GM23338 (cell line): Measurements from ENCODE around the gene ZDHHC3. TPM values are rescaled to one million over a fixed set of nuclear protein-coding genes. Genes with fewer than 3 reads are reported as not detected.

ENCODE experiments used
- ATAC-seq: fragments of 200-7000 bp; cut with Tn5 transposase; 3 replicates; pipeline ENCODE4 v1.9.1; 2020
- DNase-seq: peaks from one replicate; pipeline ENCODE4 v3.0.0-alpha.2; 2015; ENCODE audit warnings: low spot score
- H2AFZ ChIP-seq: fragments of 200-600 bp; sonication (generic); 2 replicates; pipeline ENCODE4 v1.8.0; 2016; ENCODE audit warnings: antibody characterized with exemption, mild to moderate bottlenecking, moderate library complexity
- H3F3A ChIP-seq: fragments of 200-600 bp; sonication (generic); replicated peaks from 2 replicates; pipeline ENCODE4 v1.8.0; 2017; ENCODE audit warnings: antibody characterized with exemption, mixed run types, low read depth
- H3K27ac ChIP-seq: fragments of 200-600 bp; sonication (generic); 2 replicates; pipeline ENCODE4 v1.6.1; 2016; ENCODE audit warnings: low read depth
- H3K27me3 ChIP-seq: fragments of 200-600 bp; sonication (generic); 2 replicates; pipeline ENCODE4 v1.8.0; 2016; ENCODE audit warnings: mild to moderate bottlenecking, mixed run types, moderate library complexity; ENCODE audit not compliant: insufficient read depth
- H3K36me3 ChIP-seq: fragments of 200-600 bp; sonication (generic); 2 replicates; pipeline ENCODE4 v1.8.0; 2016; ENCODE audit warnings: mild to moderate bottlenecking; ENCODE audit not compliant: insufficient read depth
- H3K4me1 ChIP-seq: fragments of 200-600 bp; sonication (generic); 2 replicates; pipeline ENCODE4 v1.8.0; 2016; ENCODE audit warnings: mild to moderate bottlenecking, moderate library complexity; ENCODE audit not compliant: insufficient read depth
- H3K4me2 ChIP-seq: fragments of 200-600 bp; sonication (generic); 2 replicates; pipeline ENCODE4 v1.7.1; 2017; ENCODE audit warnings: mixed run types
- H3K4me3 ChIP-seq: fragments of 200-600 bp; sonication (generic); 2 replicates; pipeline ENCODE4 v1.6.1; 2016; ENCODE audit warnings: mixed run types
- H3K79me2 ChIP-seq: fragments of 200-600 bp; sonication (generic); replicated peaks from 2 replicates; pipeline ENCODE4 v1.8.0; 2017; ENCODE audit warnings: mild to moderate bottlenecking; ENCODE audit not compliant: insufficient read depth
- H3K9me2 ChIP-seq: fragments of 200-600 bp; sonication (generic); 2 replicates; pipeline ENCODE4 v1.8.0; 2017; ENCODE audit not compliant: insufficient read depth
- H4K20me1 ChIP-seq: fragments of 200-600 bp; sonication (generic); replicated peaks from 2 replicates; pipeline ENCODE4 v1.8.0; 2017; ENCODE audit warnings: mild to moderate bottlenecking; ENCODE audit not compliant: insufficient read depth
- H3K27ac Mint-ChIP-seq: 2 replicates; pipeline ENCODE4 v1.8.0; 2020; ENCODE audit warnings: inconsistent platforms, mild to moderate bottlenecking, moderate library complexity, mixed read lengths
- H3K27me3 Mint-ChIP-seq: 3 replicates; pipeline ENCODE4 v1.8.0; 2022; ENCODE audit warnings: low read depth, mild to moderate bottlenecking, moderate library complexity, mixed read lengths, inconsistent platforms; ENCODE audit not compliant: insufficient read depth, poor library complexity
- H3K36me3 Mint-ChIP-seq: 3 replicates; pipeline ENCODE4 v1.8.0; 2021; ENCODE audit warnings: low read depth, mild to moderate bottlenecking, inconsistent platforms, moderate library complexity, mixed read lengths
- H3K4me1 Mint-ChIP-seq: 3 replicates; pipeline ENCODE4 v1.8.0; 2020; ENCODE audit warnings: mild to moderate bottlenecking, inconsistent platforms, mixed read lengths
- H3K4me3 Mint-ChIP-seq: 3 replicates; pipeline ENCODE4 v1.8.0; 2021; ENCODE audit warnings: moderate library complexity, mild to moderate bottlenecking, inconsistent platforms, mixed read lengths
- H3K9me3 Mint-ChIP-seq: 3 replicates; pipeline ENCODE4 v1.8.0; 2020; ENCODE audit warnings: moderate library complexity, mild to moderate bottlenecking, inconsistent platforms, mixed read lengths
- CREB1 ChIP-seq: fragments of 250-450 bp; sonication (Bioruptor Pico); IDR thresholded peaks from 2 replicates; pipeline ENCODE4 v1.5.0; 2020; ENCODE audit warnings: low read depth, mild to moderate bottlenecking, moderate library complexity
- EZH2 ChIP-seq: fragments of 200-600 bp; sonication (generic); IDR thresholded peaks from one replicate; pipeline ENCODE4 v1.8.0; 2017; ENCODE audit warnings: antibody characterized with exemption, mild to moderate bottlenecking, low read depth; ENCODE audit not compliant: unreplicated experiment
- EZH2phosphoT487 ChIP-seq: fragments of 200-600 bp; sonication (generic); IDR thresholded peaks from one replicate; pipeline ENCODE4 v1.8.1; 2018; ENCODE audit warnings: antibody characterized with exemption; ENCODE audit not compliant: unreplicated experiment
- JUNB ChIP-seq: IDR thresholded peaks from one replicate; pipeline ENCODE4 v1.6.1; 2016; ENCODE audit warnings: antibody characterized with exemption; ENCODE audit not compliant: unreplicated experiment
- NANOG ChIP-seq: IDR thresholded peaks from 2 replicates; pipeline ENCODE4 v1.6.1; 2016; ENCODE audit warnings: antibody characterized with exemption, borderline replicate concordance
- REST ChIP-seq: IDR thresholded peaks from one replicate; pipeline ENCODE4 v1.6.1; 2018; ENCODE audit warnings: antibody characterized with exemption; ENCODE audit not compliant: unreplicated experiment
- STAT1 ChIP-seq: IDR thresholded peaks from one replicate; pipeline ENCODE4 v1.6.1; 2016; ENCODE audit warnings: antibody characterized with exemption; ENCODE audit not compliant: unreplicated experiment
- ZNF114 ChIP-seq: fragments of 250-450 bp; sonication (Bioruptor Pico); IDR thresholded peaks from 2 replicates; pipeline ENCODE4 v1.5.0; 2020; ENCODE audit warnings: mild to moderate bottlenecking, moderate library complexity
- ZNF331 ChIP-seq: fragments of 250-450 bp; sonication (Bioruptor Pico); IDR thresholded peaks from 2 replicates; pipeline ENCODE4 v1.5.0; 2020; ENCODE audit warnings: low read depth, mild to moderate bottlenecking, moderate library complexity
- ZNF462 ChIP-seq: fragments of 250-450 bp; sonication (Bioruptor Pico); IDR thresholded peaks from 2 replicates; pipeline ENCODE4 v1.5.0; 2020; ENCODE audit warnings: mild to moderate bottlenecking, moderate library complexity
- polyA plus RNA-seq: library from polyadenylated mRNA; unstranded; fragments of >200 nt; fragmentation: Nextera tagmentation; extraction: Ambion mirVana; gene quantifications from 2 replicates; pipeline ENCODE4 v1.2.1, GENCODE V29; 2016
- total RNA-seq: library from RNA; depleted of rRNA; stranded (reverse); fragments of >200 nt; shearing (Covaris generic); gene quantifications from 2 replicates; pipeline ENCODE4 v1.2.3, GENCODE V29; 2014

Gene ZDHHC3
- total and polyA plus RNA-seq, 2 experiments from 2014 or later, result 28.9 to 84.2 TPM

GRCh38 chr3:44970926-44971490 lies 5.0 kb downstream of the ZDHHC3 start:
- H3K9me2 ChIP-seq, result no peaks in the 10 kb centered on the region
- peaks cover 43% of the 10 kb centered on the region for H4K20me1 ChIP-seq
- Mint-ChIP-seq H3K36me3 (no peaks in the 10 kb centered on the region), H3K27me3 (no peaks in the 10 kb centered on the region), H3K27ac (no peak overlapping the region), H3K4me3 (no peak overlapping the region), H3K4me1 (peaks cover 12% of the 10 kb centered on the region), H3K9me3 (no peaks in the 10 kb centered on the region)
- DNase-seq (no peak), ATAC-seq (no peak)
- peaks cover 95% of the 10 kb centered on the region for H3K79me2 ChIP-seq
- no peak overlapping the region for H3K4me2 ChIP-seq
- no peak overlapping the region for H2AFZ ChIP-seq
- H3K4me3 ChIP-seq, result no peak overlapping the region
- no peak for TF ChIP-seq ZNF331 (CRISPR knock-in tag)
- no peak for TF ChIP-seq ZNF114 (CRISPR knock-in tag)
- no peak for TF ChIP-seq EZH2phosphoT487
- TF ChIP-seq CREB1 (CRISPR knock-in tag), result no peak
- TF ChIP-seq EZH2, result no peak
- TF ChIP-seq JUNB, result no peak
- TF ChIP-seq ZNF462 (CRISPR knock-in tag), result no peak
- no peak for TF ChIP-seq STAT1
- no peak for TF ChIP-seq NANOG
- TF ChIP-seq REST, result no peak
- no peaks in the 10 kb centered on the region for H3K27me3 ChIP-seq
- no peaks in the 10 kb centered on the region for H3K36me3 ChIP-seq
- no peaks in the 10 kb centered on the region; the same call in 1 of the 2 replicates for H3K4me1 ChIP-seq
- no peak overlapping the region for H3K27ac ChIP-seq
- H3F3A ChIP-seq, result no peaks in the 10 kb centered on the region
